Measurements from ENCODE around the gene STT3A.
A peak's percentile ranks its signal among the peaks of the same experiment; 100 is the strongest.

The STT3A gene

GRCh38 chr11:125587480-125587879 lies 5.2 kb upstream of the STT3A start:
- FAIRE-seq, result no peak
- DNase-seq (ENCODE audit: insufficient read length, low spot score), result no peak

DNA sequence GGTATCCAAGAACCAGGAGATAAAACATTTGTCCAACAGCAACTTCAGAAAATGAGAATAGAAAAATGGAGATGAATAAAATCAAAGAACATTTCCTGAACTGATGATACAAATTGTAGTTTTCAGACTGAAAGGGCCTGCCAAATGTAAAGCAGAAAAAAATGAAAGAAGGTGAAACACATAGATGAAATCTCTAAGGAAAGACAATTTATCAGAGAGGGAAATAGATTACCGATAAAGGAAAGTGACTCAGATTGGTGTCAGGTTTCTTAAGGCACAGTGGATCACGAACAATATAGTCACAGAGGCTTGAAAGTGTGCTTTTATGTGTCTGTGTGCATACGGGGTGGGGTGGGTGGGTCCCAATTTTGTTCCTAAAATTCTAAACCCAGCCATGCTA lies 4.1 kb upstream of the STT3A start:
- DNase-seq (ENCODE audit: insufficient read length, low spot score) (no peak), FAIRE-seq (no peak)

DNA sequence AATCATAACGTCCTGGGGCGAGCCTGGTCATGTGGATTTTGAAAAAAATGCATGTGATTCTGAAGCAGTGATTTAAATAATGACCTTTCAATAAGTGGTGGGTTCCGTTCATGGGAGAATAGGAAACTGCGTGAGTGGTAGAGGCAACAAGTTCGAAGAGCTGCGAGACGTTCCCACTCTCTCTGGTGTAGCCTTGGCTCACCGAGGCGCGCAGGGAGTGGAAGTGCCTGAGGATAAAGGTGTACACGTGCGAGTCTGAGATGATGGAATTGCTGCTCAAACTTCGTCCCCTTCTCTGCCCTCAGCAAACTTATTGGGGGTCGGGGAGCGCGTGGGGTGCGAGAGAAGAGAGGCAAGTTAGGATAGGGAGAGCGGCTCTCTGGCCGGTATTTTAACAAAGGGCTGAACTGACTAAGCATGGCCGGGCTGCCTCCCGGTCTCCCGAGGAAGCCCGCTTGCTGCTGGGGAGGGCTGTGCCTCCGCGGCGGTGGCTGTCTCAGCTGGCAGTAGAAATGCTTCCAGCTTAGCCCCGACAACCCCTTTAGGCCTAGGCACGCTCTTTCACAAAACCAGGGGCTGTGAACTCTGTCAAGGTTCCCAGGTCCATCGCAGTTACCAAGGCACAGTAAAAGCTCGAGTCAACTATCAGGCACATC lies 875 bp upstream of the STT3A start:
- no peak for DNase-seq (ENCODE audit: insufficient read length, low spot score)
- FAIRE-seq, result peak; percentile 65

GRCh38 chr11:125593114-125593820 lies 615 bp downstream of the STT3A start:
- DNase-seq (ENCODE audit: insufficient read length, low spot score) (no peak), FAIRE-seq (peak; percentile 45)

GRCh38 chr11:125594958-125595357 lies 2.3 kb downstream of the STT3A start:
- no peak for DNase-seq (ENCODE audit: insufficient read length, low spot score)
- no peak for FAIRE-seq

- DNase-seq (ENCODE audit: insufficient read length, low spot score) (no peak), FAIRE-seq (no peak)
Observed at GRCh38 chr11:125600663-125601062, 8.0 kb downstream of the STT3A start.

GRCh38 chr11:125603207-125603606 lies 10.6 kb downstream of the STT3A start:
- no peak for DNase-seq (ENCODE audit: insufficient read length, low spot score)
- no peak for FAIRE-seq

GRCh38 chr11:125605417-125605816 lies 12.8 kb downstream of the STT3A start:
- FAIRE-seq, result no peak
- DNase-seq (ENCODE audit: insufficient read length, low spot score), result no peak

GRCh38 chr11:125609545-125609944 lies 16.9 kb downstream of the STT3A start:
- FAIRE-seq, result no peak
- DNase-seq (ENCODE audit: insufficient read length, low spot score), result no peak

DNA sequence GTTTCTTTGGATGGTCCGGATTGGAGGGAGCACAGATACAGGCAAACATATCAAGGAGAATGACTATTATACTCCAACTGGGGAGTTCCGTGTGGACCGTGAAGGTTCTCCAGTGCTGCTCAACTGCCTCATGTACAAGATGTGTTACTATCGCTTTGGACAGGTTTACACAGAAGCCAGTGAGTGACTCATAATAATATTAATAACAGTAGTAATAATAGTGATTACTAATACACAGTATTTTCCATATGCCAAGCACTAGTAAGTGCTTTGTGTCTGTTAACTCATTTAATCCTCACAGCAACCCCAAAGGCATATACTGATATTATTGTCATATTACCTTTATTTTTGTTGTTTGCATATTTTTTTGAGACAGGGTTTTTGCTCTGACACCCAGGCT lies 25.7 kb downstream of the STT3A start:
- FAIRE-seq, result no peak

GRCh38 chr11:125621995-125622394 lies 29.3 kb downstream of the STT3A start:
- DNase-seq (ENCODE audit: insufficient read length, low spot score) (no peak), FAIRE-seq (no peak)

More for the DNA sequence above, 25.7 kb downstream of the STT3A start:
- no peak for DNase-seq (ENCODE audit: insufficient read length, low spot score)

DNA sequence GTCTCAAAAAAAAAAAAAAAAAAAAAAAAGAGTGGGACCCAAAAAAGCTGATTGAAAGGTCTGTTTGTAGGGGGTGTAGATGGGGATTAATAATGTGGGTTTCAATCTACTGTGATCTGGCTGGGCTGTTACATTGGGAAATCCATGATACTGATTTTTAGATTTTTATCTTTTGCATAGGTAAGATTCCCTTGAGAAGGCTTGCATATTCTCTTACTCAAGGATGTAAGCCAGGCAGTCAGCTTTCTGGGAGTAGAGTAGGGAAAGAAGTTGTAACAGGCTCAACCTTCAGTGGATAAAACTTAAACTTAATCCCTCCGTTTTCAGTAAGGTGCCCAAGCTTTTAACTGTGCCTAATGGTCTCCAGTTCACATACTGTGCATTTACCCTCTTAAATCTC lies 30.4 kb downstream of the STT3A start:
- no peak for FAIRE-seq

GRCh38 chr11:125624756-125625213 lies 32.1 kb downstream of the STT3A start, which contains the start of gene CHEK1:
Gene CHEK1 (plus strand): TSS chr11:125625163. CDS start chr11:125626769, 1,606 bp downstream.
- no peak for FAIRE-seq
- DNase-seq (ENCODE audit: insufficient read length, low spot score), result no peak

More for the DNA sequence above, 30.4 kb downstream of the STT3A start:
- no peak for DNase-seq (ENCODE audit: insufficient read length, low spot score)

- DNase-seq (ENCODE audit: insufficient read length, low spot score) (no peak), FAIRE-seq (no peak)
Observed at GRCh38 chr11:125625225-125625629, 32.6 kb downstream of the STT3A start.

- FAIRE-seq, result peak; percentile 97
- peak; percentile 61 for DNase-seq (ENCODE audit: insufficient read length, low spot score)
Observed at GRCh38 chr11:125625630-125626287, 33.1 kb downstream of the STT3A start.

GRCh38 chr11:125626288-125626950 lies 33.8 kb downstream of the STT3A start:
- FAIRE-seq, result peak; percentile 88
- no peak for DNase-seq (ENCODE audit: insufficient read length, low spot score)

GRCh38 chr11:125627236-125627910 lies 34.7 kb downstream of the STT3A start:
- DNase-seq (ENCODE audit: insufficient read length, low spot score) (no peak), FAIRE-seq (no peak)

GRCh38 chr11:125637840-125638239 lies 45.2 kb downstream of the STT3A start:
- FAIRE-seq, result no peak

DNA sequence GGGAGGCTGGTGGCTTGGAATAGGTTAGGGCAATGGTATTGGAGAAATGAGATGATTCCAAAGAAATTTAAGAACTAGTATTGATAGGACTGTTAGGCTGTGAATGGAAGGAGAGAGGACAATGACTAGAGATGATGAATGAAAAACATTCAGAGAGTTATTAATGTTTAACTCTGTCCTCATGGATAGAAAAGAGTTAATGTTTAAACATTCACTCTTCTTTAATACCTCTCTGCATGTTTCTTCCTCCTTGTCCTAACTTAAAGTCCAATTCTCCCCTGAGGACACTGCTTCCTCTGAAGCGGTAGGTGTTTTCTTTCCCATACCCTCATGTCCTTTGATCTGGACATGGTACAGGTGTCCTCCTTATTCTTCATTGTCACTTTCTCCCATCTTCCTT lies 45.7 kb downstream of the STT3A start:
- DNase-seq (ENCODE audit: insufficient read length, low spot score), result no peak
- peak; percentile 4 for FAIRE-seq

More at GRCh38 chr11:125637840-125638239, 45.2 kb downstream of the STT3A start:
- no peak for DNase-seq (ENCODE audit: insufficient read length, low spot score)

DNA sequence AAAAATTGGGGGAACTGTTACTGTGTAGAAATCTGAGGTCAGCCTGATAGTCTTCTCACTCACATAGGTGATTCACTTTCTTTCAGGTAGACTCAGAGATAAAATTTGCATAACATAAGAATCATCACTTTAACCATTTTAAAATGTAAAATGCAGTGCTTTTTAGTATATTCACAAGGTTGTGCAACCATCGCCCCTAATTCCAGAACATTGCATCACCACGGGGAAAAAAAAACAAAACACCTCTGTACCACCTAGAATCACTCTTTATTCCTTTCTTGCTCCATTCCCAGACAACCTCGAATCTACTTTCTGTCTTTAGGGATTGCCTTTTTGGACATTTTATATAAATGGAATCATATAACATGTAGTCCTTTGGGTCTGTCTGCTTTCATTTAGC lies 53.2 kb downstream of the STT3A start:
- FAIRE-seq, result no peak

More for the DNA sequence above, 53.2 kb downstream of the STT3A start:
- no peak for DNase-seq (ENCODE audit: insufficient read length, low spot score)

All from GM19239 (cell line).